GM21447 (cell line): ENCODE measurements around the gene GLIS1.
A peak's percentile ranks its signal among the peaks of the same experiment; 100 is the strongest.
"Not testable (repeated sequence)": the region's sequence is repeated elsewhere in the genome, so short reads cannot be mapped to it uniquely, and the experiment has no call there.

Experiments
- ATAC-seq: cut with Tn5 transposase; IDR thresholded peaks from one replicate; pipeline ENCODE4 v1.9.1; 2021; ENCODE audit not compliant: unreplicated experiment

GLIS1 gene

DNA sequence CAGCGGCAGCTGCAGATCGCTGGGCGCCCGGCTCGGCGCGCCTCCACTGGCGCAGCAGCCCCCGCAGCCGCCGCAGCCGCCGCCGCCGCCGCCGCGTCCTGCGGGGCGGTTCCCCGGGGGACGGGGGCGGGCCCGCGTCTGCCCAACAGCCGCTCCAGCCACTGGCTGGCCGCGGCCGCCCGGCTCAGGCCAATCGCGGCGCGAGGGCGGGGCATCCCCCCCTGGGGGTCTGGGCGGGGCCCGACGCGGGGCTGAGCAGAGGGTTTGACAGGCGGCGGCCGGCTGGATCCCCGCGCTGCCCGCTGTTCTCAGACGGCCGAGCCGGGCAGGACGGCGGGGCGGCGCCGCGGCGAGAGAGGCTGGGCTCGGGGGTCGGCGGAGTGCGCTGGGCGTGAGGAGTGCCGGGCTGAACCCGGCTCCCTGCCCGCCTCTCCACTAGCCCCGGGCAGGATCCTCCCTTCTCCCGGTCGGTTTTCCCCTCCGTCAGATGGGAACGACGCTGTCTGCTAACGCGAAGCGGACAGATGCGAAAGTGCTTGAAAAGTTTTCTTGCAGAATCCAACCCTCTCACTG is at the start of gene GLIS1:
Gene GLIS1 (minus strand): TSS at position 56 of the 573 bp plus-strand sequence. CDS start 1,100 bp downstream, outside the sequence.
- peak; percentile 95 for ATAC-seq

DNA sequence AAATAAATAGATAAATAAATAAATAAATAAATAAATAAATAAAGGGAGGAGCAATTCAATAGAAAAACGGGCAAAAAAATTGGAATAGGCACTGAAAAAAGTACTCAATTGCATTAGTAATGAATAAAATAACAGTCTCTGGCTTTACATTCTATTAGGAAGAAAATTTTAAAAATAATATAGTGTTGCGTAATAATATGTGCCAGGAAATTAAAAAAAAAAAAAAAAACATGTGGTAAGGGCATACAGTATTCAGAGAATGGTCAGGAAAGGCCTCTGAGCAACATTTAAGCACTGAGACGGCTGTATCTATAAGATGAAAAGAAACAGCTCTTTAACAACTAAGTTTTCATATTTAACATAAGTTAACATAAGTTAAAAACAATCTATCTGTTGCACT is 48.7 kb upstream of the GLIS1 start:
- no peak for ATAC-seq

DNA sequence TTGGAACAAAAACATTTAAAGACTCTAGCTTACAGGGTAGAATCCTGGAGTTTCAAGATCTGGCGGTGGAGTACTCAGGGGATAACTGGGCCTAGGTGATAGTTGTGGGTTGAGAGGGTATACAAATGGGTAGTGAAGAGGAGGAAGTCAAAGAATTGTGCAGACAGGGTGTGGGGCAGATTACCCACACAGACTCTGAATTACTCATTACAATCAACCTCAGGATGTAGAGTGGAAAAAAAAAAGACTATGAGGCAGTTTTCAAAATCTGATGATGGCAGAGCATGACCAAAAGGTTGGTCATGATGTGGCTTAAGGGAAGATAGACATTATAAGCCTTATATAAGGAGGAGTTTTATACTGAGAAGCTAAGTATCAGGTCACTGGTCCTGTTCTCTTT is 44.1 kb upstream of the GLIS1 start:
- ATAC-seq: no peak

DNA sequence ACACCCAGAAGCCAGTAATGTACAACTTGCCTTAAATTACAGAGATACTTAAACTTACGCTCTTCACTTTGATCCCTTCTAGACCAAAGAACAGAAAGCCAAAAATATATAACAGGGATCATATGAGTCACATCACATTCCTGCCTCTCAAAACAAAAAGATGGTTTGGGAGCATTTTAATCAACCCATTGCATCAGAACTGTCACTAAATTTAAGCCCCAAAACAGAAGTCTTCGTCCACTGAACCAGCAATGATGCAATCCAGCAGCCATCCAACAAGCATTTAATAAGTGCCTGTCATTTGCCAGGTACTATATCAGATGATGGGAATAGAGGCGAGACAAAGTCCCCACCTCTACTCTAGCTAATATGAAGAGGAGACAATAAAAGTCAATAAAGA is 42.7 kb upstream of the GLIS1 start:
- no peak for ATAC-seq

DNA sequence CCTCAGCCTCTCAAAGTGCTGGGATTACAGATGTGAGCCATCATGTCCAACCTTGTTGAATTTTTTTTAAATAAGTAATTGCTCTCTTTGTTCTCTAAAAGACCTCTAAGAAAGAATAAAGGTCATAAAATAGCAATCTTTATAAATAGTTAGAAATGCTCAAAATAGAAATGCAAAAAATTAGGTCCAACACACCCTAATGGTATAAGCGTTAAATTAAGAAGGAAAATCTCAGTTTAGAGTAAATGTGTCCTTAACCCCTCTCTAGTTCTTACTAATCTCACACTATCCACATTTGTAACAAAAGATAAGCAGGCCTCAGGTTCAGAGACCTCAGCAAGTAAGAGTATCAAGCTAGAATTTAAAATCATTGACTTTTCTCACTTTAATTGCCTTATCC is 38.3 kb upstream of the GLIS1 start:
- ATAC-seq: no peak

DNA sequence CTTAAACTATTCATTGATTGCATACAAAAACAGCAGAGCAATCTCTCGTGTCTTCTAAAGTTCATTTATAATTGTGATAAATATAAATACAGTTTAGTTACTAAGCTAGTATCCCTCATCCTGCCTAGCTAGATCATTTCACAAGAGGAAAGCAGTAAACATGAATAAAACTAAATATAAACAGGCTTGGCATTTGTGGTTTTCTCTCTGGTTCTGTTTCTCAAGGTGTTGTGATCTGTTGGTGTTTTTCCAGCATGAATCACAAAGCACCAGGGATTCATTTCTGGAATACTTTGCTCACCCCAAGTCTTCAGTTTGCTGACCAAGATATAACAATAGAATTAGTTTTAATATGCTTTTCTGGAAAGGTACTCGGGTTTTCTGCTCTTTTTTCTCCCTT is 32.7 kb upstream of the GLIS1 start:
- no peak for ATAC-seq

DNA sequence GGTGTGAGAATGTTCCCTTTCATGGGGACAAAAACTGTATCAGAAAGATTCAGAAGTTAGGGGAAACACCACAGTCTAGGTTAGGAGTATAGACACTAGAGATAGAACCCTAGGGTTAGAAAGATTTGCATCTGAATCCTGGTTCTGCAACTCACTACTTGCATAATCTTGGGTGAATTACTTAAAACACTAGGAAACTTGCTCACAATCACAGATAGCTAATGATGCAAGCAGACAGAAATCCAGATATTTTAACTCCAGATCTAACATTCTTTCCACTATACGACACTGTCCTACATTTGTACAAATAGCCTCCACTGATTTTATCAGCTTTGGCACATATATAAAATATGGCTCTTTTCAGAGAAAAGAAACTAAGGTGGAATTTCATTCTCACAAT is 30.8 kb upstream of the GLIS1 start:
- no peak for ATAC-seq

DNA sequence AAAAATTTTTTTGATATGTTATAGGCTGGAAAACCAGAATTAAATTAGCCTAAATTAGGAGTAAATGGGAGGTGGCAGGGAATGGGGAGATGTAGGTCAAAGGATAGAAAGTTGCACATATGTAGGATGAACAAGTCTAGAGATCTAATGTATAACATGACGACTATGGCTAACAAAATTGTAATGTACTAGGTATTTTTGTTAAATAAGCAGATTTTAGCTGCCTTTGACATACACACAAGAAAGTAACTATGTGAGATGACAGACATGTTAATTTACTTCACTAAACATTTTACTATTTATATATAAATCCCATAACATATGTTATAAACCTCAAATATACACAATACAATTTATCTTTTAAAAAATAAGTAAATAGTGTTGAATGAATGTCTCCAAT is 30.2 kb upstream of the GLIS1 start:
- ATAC-seq: no peak

DNA sequence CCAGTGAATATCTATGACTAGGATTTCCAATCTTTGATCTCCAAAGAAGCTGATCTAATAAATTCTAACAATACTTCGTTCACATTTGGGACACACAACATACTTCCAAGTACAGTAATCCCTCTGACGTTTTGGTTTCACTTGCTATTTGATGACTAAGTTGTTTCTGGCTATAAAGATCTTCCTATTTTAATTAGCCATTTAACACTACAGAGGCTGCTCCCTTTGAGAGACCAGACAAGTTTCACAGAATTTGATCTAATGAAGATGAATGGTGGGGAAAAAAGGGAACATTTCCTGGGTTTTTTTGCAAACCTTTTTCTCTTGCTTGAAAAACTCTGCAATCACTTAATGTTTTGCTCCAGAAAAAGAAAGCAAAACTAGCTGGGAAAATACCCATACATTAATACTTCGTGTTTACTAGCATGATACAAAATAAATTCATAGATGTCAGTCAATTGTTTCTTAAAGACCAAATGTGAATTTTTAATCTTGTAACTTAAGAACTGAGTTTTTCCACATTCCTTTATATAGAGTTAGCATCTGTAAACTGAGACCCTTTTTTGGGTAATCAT is 28.0 kb upstream of the GLIS1 start:
- ATAC-seq: no peak

DNA sequence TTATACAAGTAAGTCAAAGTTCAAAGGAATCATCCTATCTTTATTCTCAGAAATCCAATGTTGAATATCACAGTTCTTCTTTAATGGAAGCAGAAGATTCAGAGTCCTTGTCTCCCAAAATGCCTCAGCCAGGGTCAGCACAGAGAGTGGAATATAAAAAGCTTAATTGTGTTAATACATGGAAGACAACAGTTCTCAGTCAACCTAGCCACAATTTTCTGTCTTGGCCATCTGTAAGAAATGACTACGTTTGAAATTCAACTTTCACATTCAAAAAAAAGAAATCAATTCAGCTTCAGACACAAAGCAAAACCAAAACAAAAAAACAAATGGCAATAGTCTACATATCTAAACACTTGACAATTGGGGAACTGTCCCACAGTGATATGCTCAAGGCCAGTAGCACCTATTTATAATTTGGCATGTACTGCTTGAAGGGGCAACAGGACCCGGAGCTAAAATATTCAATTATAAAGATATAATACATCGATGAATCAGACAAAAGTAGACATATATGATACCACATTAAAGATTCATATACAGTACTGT is 27.3 kb upstream of the GLIS1 start:
- no peak for ATAC-seq

DNA sequence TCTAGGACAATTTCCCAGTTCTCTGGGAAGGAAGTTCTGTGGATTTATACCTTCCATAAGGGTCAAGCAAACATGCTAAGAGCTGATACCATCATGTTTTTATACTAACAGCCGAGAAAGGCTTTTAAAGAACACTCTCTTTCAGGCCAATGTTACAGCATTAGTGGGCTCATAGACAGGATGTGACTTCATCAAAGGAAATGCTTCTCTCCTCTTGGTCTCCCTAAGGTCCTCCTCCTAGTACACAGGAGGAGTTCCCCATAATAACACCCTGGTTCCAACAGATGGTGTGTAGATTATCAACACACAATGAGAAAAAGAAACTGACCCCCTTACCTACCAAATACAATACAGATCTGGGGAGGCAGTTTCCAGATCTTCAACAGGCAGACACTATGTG is 26.7 kb upstream of the GLIS1 start:
- no peak for ATAC-seq

DNA sequence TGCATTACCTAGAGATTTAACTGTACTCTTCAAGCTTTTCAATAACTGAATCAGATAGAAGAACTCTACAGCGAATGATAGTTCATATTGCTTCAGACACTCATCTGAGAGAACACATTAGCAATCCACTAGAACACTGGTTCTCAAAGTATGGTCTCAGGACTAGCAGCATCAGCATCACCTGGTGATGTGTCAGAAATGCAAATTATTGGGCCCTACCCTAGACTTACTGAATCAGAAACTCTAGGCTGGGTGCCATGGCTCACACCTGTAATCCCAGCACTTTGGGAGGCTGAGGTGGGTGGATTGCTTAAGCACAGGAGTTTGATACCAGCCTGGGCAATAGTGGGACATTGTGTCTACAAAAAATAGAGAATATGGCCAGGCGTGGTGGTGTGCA is 24.9 kb upstream of the GLIS1 start:
- ATAC-seq: no peak

DNA sequence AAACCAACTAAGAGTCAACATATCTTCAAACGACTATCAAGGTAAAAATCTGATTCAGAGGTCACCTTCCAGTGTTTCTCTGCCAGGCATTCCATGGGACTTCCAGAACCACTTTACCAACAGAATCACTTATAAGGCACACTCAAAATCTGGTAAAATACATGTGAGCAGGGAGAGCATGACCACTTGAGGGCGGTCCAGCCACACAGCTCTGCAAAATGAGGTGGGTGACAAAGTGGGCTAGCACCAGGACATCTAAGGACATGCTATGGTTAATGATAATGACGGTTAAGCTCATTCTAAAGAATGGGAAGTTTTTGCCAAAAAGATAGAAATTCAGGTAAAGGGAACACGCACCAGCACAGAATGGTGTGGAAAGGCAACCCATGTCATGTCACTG is 24.5 kb upstream of the GLIS1 start:
- ATAC-seq: no peak

DNA sequence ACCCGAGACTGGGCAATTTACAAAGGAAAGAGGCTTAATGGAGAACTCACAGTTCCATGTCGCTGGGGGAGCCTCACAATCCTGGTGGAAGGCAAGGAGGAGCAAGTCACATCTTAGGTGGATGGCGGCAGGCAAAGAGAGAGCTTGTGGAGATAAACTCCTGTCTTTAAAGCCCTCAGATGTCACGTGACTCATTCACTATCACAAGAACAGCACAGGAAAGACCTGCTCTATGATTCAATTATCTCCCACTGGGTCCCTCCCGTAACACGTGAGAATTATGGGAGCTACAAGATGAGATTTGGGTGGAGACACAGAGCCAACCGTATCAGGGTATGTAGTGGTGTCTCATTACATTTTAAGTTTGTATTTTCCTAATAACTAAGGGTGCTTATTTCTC is 21.5 kb upstream of the GLIS1 start:
- ATAC-seq: not testable (repeated sequence)

DNA sequence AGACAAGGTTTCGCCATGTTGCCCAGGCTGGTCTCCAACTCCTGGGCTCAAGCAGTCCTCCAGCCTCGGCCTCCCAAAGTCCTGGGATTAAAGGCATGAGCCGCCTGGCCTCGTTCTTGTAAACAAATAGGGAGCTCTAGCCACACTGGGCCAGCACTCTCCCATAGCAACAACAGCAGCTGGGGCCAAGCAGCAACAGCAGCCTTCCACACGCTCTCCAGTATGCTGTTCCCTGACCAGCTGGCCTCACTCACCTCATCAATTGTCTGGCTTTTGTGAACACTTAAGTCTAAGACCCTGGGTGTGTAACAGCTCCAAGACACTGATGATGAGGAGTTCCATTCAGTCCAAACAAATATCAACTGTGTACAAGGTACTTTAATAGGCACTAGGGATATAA is 16.9 kb upstream of the GLIS1 start:
- ATAC-seq: no peak

DNA sequence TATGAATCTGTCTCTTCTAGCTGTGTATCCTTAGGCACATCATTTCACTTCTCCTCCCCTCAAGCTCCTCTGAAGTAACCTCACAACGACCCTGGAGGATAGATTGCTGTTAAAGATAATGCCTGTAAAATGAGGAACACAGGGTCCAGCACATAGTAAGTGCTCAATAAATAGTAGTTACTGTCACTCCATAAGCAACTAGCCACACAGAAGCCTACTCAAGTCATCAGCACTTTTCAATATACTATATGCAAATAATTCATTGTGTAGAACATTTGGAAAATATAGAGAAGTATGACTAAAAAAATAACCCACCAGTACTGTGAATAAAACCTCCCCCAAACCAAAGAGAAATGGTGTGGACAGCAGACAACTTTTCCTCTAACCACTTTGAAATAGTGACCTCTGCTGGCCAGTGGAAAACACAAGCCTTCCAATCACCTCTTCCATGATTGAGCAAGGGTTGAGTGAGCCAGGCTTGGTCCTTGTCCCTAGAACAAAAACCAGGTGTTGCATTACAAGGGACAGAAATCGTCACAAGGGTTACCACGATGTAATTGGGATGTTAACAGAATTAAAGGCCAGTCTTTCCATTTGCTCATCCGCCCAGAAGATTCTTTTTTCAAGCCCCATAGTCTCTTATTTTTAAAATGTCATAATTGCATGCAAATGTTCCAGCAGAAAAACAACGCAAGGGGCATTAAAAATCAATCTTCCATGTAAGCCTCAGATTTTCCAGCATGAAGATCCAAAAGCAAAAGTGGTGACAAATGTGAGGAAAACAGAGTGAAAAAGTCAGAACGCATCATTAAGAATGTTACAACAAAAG is 15.7 kb upstream of the GLIS1 start:
- ATAC-seq: no peak

DNA sequence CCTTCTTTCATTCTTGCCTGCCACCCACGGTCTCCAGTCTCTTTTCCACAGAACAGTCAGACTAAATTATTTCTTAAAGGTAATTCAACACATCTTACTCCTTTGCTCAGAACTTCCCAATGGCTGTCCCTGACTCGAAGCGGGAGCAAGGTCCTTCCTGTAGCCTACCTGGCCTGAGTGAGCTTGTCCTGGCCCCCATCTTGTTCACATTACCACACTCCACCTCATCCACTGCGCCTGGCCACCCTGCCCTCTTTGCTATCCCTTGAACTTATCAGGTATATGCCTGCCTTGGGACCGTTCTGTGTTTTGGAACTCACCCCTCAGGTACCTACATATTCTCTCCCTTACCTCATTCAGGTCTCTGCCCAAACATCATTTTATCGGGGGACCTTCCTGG is 13.3 kb upstream of the GLIS1 start:
- no peak for ATAC-seq

DNA sequence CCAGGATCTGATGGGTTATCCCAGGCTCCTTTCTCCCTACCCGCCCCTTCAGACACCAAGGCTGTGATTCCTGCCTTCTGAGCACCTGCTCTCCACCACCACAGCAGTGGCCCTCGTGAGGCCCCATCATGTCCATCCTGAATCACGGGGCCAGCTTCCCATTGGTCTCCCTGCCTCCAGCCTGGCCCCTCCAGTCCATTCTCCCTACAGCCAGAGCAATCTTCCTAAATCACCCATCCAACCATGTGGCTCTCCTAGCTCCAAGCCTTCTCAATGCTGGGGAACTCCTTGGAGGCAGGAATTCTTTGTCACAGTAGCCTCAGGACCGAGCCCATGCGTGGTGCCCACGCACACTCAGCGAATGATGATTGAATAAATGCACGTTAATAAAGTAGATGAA is 8.9 kb upstream of the GLIS1 start:
- ATAC-seq: no peak

DNA sequence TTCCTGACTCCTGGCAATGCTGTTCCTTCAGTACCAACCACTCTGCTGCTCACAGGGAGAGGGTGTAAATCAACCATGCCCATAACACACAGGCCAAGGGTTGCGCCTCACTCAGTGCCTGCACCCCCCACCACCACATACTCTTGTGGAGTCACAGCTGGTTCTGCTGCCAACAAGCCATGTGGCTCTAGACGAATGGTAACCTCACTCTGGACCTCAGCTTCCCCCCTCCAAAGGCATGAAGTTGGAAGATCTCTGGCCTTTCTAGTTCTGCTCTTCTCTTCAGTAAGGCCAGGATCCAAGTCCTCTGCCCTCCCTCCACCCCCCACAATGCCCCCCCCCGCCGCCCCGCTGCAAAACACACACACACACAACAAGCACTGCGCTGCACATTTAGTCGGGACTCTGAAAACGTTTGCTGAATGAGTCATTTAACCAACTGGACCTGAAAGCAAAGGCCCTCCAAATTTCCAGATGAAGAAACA is 1.7 kb upstream of the GLIS1 start:
- ATAC-seq: no peak

DNA sequence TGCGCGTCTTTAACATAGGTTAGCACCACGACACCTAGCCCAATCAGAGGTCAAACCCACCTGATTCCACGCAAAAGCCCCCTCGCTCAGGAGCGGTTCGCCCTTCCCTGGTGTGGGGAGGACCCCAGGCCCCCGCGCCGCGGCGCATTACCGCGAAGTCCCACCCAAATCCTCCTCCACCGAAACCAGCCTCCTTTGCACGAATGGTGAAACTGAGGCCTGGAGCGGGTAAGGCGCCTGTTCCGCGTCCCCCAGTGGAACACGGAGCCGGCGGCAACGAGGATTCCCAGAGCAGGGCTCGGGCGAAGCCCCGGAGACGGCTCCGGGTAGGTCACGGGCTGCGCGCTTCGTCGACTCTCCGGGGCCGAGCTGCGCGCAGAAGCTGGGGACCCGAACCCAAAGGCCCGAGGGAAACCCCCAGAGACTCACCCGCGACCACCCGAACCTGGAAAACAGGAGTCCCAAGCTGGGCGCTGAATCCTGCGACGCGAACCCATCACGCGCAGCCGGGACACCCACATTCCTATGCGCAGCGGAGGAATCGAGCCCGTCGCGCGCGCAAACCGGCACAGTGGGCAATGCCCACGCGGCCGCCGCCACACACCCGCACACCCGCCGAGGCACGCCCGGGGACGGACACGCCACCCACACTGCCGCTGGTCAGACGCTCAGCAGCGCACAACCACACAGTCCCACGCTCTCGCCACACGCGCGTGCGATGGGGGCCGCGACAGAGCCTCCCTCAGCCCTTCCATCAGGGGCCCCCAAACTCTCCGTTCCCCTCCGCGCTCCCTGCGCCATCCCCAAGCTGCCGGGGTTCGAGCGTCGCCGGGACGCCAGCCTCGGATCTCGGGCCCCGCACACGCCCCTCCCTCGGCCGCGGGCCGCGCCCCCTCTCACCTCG is 507 bp downstream of the GLIS1 start:
- ATAC-seq: peak; percentile 21

DNA sequence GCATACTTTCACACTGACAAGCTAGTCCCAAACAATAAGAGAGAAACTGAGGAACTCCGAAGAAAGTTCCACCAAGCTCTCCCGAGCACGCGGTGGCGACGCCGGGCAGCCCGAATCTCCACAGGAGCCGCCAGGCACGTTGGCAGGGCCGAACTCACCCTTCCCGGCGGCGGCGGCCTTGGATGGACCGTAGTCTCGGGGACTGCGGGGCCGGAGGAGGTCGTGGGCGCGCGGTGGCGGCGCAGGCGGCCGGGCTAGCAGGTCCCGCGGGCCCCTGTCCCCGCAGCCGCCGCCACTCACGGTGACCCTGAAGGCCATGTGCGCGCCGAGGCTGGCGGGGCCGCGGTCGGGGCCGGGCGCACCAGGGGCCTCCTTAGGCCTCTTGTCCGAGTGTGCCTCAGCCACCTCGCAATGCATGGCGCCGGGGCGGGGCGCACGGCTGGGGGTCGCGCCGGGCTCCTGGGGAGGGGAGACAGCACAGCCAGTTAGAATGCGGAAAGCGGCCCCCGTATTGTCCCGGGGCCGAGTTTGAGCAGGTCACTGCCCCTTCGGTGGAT is 1.2 kb downstream of the GLIS1 start:
- no peak for ATAC-seq
